Cardiac fibroblast (primary cell): ENCODE measurements around the gene AKAP12.

Source experiments
- DNase-seq, 2 donors: peaks; one replicate each; pipeline versions ENCODE4 v3.0.0 to v3.0.0-alpha.2; 2010; ENCODE audit warnings: low read depth in 2 of 2
- H3K4me3 ChIP-seq, 2 donors: replicated peaks in 1 of 2; 1 replicate in 1 of 2; 2 replicates in 1 of 2; pipeline ENCODE4 v1.5.1; 2011; ENCODE audit warnings: low read depth in 2 of 2, low read length in 2 of 2, mild to moderate bottlenecking in 2 of 2, moderate library complexity in 1 of 2
- CTCF ChIP-seq: IDR thresholded peaks from one replicate; pipeline ENCODE4 v1.5.1; 2011; ENCODE audit warnings: low read depth, mild to moderate bottlenecking, low read length, inconsistent platforms

Gene AKAP12

GRCh38 chr6:151239603-151240035 is at the start of gene AKAP12:
Gene AKAP12 (plus strand): TSS chr6:151239967. CDS start chr6:151240563, 596 bp downstream.
- H3K4me3 ChIP-seq = peak within 1 kb of the TSS; percentile 89 to 93
- peak; percentile 63 to 67 for DNase-seq
- no peak for TF ChIP-seq CTCF

DNA sequence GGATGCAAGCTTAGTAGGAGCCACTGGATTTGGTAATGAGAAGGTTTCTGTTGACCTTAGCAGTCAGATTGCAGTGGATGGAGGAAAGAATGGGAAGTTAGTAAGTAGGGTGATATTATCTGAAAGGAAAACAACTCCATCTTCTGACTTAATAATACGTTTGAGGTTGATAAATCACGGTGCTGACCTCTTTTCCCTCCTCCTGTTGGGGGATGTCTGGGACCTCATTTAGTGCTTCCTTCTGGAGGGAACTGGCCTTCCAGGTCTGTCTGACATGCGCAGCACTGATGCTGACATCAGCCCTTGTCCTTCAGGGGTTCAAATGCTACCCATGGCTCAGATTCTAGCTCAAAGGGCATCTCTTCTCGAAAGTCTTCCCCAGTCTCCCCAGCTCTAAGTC is 48.2 kb upstream of the AKAP12 start:
- DNase-seq = no peak
- TF ChIP-seq CTCF = no peak
- no peak overlapping the region for H3K4me3 ChIP-seq

- peak; percentile 66 to 87 for DNase-seq
- H3K4me3 ChIP-seq = no peak overlapping the region
- no peak for TF ChIP-seq CTCF
Observed at GRCh38 chr6:151196555-151196954, 43.2 kb upstream of the AKAP12 start.

DNA sequence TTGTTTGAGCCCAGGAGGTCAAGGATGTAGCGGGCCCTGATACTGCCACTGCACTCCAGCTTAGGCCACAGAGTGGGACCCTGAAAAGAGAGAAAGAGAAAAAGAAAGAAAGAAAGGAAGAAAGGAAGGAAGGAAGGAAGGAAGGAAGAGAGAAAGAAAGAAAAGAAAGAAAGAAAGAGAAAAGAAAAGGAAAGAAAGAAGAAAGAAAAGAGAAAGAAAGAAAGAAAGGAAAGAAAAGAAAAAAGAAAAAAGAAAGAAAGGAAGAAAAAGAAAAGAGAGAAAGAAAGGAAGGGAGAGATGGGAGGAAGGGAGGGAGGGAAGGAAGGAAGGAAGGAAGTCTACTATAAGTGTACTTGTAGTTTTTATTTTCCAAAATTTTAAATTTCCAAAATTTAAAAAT is 42.2 kb upstream of the AKAP12 start:
- H3K4me3 ChIP-seq = no peak overlapping the region
- no peak for DNase-seq
- TF ChIP-seq CTCF = no peak

GRCh38 chr6:151199991-151200390 is 39.8 kb upstream of the AKAP12 start:
- no peak for DNase-seq
- no peak for TF ChIP-seq CTCF
- no peak overlapping the region for H3K4me3 ChIP-seq

GRCh38 chr6:151205721-151206600 is 33.8 kb upstream of the AKAP12 start:
- no peak overlapping the region for H3K4me3 ChIP-seq
- no peak for TF ChIP-seq CTCF
- peak; percentile 22 to 38 for DNase-seq
